Epithelial cell of proximal tubule (primary cell): ENCODE data around the gene LIFR. TPM values are rescaled to one million over a fixed set of nuclear protein-coding genes. Genes with fewer than 3 reads are reported as not detected.

Source experiments
- DNase-seq: peaks from one replicate; pipeline ENCODE4 v3.0.0-alpha.2; 2011; ENCODE audit warnings: low read depth
- H3K4me3 ChIP-seq: 2 replicates; pipeline ENCODE4 v1.5.1; 2011; ENCODE audit warnings: low read depth, mild to moderate bottlenecking, low read length
- CTCF ChIP-seq: conservative IDR thresholded peaks from 2 replicates; pipeline ENCODE4 v1.5.1; 2012; ENCODE audit warnings: low read depth, mild to moderate bottlenecking, low read length
- total RNA-seq: library from RNA; depleted of rRNA; stranded (reverse); fragments of >200 nt; gene quantifications from 2 replicates; pipeline ENCODE4 v1.2.3, GENCODE V29; 2015

LIFR gene
- total RNA-seq, 1 donor from 2014 or later: 17.1 TPM

GRCh38 chr5:38581597-38581996, 25.2 kb upstream of the LIFR start:
- TF ChIP-seq CTCF: no peak
- no peak overlapping the region for H3K4me3 ChIP-seq
- no peak for DNase-seq

- TF ChIP-seq CTCF: no peak
- no peak for DNase-seq
- H3K4me3 ChIP-seq: no peak overlapping the region
These were observed 22.7 kb upstream of the LIFR start for GRCh38 chr5:38579105-38579504.

GRCh38 chr5:38576961-38577684, 20.7 kb upstream of the LIFR start:
- DNase-seq: no peak
- no peak for TF ChIP-seq CTCF
- H3K4me3 ChIP-seq: no peak overlapping the region

- DNase-seq: no peak
- TF ChIP-seq CTCF: no peak
- H3K4me3 ChIP-seq: no peak overlapping the region
These were observed 20.0 kb upstream of the LIFR start for GRCh38 chr5:38576442-38576841.

- TF ChIP-seq CTCF: no peak
- no peak overlapping the region for H3K4me3 ChIP-seq
- no peak for DNase-seq
These were observed 19.0 kb upstream of the LIFR start for GRCh38 chr5:38575476-38575875.

- DNase-seq: no peak
These were observed 17.6 kb upstream of the LIFR start for GRCh38 chr5:38574009-38574408.

More at GRCh38 chr5:38574009-38574408, 17.6 kb upstream of the LIFR start:
- H3K4me3 ChIP-seq: no peak overlapping the region
- no peak for TF ChIP-seq CTCF
